ENCODE measurements around the gene SHISAL2A. TPM values are rescaled to one million over a fixed set of nuclear protein-coding genes. Genes with fewer than 3 reads are reported as not detected.

SHISAL2A gene
- total RNA-seq, 1 experiment from 2014 or later, result 0.90 TPM

DNA sequence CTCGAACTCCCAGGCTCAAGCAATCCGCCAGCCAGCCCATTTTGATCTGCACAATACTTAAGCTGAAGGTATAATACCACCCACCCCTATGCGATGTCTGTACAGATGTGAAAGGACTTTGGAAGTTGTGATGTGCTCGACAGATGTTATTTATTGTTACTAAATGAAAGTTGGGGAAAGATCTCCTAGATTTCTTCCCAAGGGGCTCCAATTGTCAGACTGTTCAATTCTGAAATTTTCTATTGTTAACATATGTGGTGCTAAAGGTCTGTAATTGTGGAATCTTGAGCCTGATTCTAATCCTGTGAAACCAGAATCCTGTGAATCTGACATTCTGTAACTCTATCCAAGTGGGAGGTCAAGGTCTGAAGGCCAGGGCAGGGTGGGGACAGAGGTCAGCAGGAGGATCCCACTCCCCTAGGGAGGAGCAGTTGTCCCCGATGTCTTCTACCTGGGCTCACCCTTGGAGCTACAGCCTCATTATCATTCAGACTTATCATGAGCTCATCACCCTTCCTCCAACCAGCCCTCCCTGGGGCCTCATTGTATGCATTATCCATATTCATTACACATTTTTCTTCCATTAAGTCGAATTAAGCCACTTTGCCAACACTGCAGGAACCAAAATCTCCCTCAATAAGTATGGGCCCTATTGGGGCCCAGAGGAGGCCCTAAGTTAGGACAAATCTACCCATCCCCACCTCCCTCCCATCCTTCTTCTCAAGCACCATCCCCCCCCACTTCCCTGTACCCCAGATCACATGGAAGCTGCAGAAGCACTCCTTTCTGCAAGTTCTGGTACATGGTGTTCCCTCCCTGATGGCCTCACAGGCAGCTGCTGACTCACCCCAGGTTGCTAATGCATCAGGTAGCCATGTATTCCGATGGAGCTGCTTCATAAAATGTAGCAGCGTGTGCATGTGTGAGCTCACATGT lies 32.3 kb downstream of the SHISAL2A start:
- WGBS (ENCODE audit: extremely low coverage, insufficient read length, low lambda C conversion rate), result no CpG with 5 or more reads among the region's 8 CpGs
- DNase-seq, result no peak
- no peak overlapping the region for H2AFZ ChIP-seq (ENCODE audit: low read length)

More for the DNA sequence above, 32.3 kb downstream of the SHISAL2A start:
- Histone ChIP-seq H3K79me1 (ENCODE audit: insufficient read depth, low read depth, low read length, poor library complexity, severe bottlenecking) (no peaks in the 10 kb centered on the region), H3K56ac (ENCODE audit: insufficient read length, low read depth, low read length) (no peak overlapping the region), H4K8ac (replicated peaks; ENCODE audit: insufficient read length, low read depth, low read length) (no peak overlapping the region), H2BK120ac (ENCODE audit: low read depth, low read length, poor library complexity, severe bottlenecking) (no peak overlapping the region), H3K23me2 (ENCODE audit: insufficient read length, low read depth, low read length, poor library complexity, severe bottlenecking) (peaks cover 3% of the 10 kb centered on the region), H3T11ph (ENCODE audit: low read length) (no peak overlapping the region), H2BK20ac (ENCODE audit: low read depth, low read length, poor library complexity, severe bottlenecking) (no peak overlapping the region), H2AK5ac (ENCODE audit: insufficient read length, low read length) (no peak overlapping the region), H2BK12ac (ENCODE audit: insufficient read length, low read depth, low read length) (no peak overlapping the region), H3K23ac (ENCODE audit: insufficient read length, low read depth, low read length) (no peak overlapping the region), H3K9ac (ENCODE audit: extremely low read depth, insufficient read length, low read length) (no peak overlapping the region), H3K27ac (ENCODE audit: insufficient read length, low read depth, low read length) (no peak overlapping the region), H3K4me1 (ENCODE audit: insufficient read depth, low read length) (peaks cover 3% of the 10 kb centered on the region; the same call in 1 of the 2 replicates), H3K79me2 (ENCODE audit: insufficient read depth, low read length) (no peaks in the 10 kb centered on the region), H3K4me2 (ENCODE audit: insufficient read depth, insufficient read length, low read length) (no peak overlapping the region), H3K27me3 (ENCODE audit: insufficient read depth, low read length) (no peaks in the 10 kb centered on the region; the same call in 1 of the 2 replicates), H3K18ac (ENCODE audit: insufficient read length, low read depth, low read length) (no peak overlapping the region), H4K20me1 (ENCODE audit: control insufficient read depth, insufficient read depth, insufficient read length) (no peaks in the 10 kb centered on the region), H4K91ac (ENCODE audit: insufficient read length, low read depth, low read length) (no peak overlapping the region), H3K9me3 (ENCODE audit: control insufficient read depth, low read depth, low read length) (no peaks in the 10 kb centered on the region), H3K4ac (ENCODE audit: low read depth, low read length) (no peak overlapping the region), H2BK15ac (ENCODE audit: low read depth, low read length) (no peak overlapping the region), H4K5ac (ENCODE audit: insufficient read length, low read depth, low read length) (no peak overlapping the region), H2BK5ac (ENCODE audit: insufficient read length, low read length) (no peak overlapping the region), H3K14ac (ENCODE audit: insufficient read depth, low read length) (no peak overlapping the region)
- Mint-ChIP-seq H3K27ac (peak overlapping the region in 1 of 3 experiments; percentile 32; a peak in 2 of 7 replicates), H3K4me1 (peaks cover 39 to 50% of the 10 kb centered on the region in 2 experiments), H3K9me3 (no peaks in the 10 kb centered on the region), H3K4me3 (0 out of 5 replicates have a peak overlapping the region, but pooled peaks of 1 of the 2 experiments have one; percentile 34), H3K27me3 (ENCODE audit: low read depth) (no peaks in the 10 kb centered on the region), H3K36me3 (ENCODE audit: insufficient read depth in 1 of 3, low read depth in 3 of 3) (peaks cover 0 to 1% (median 0%) of the 10 kb centered on the region in 3 experiments; a peak in 1 of 7 replicates)
- TF ChIP-seq, protein P1, sequence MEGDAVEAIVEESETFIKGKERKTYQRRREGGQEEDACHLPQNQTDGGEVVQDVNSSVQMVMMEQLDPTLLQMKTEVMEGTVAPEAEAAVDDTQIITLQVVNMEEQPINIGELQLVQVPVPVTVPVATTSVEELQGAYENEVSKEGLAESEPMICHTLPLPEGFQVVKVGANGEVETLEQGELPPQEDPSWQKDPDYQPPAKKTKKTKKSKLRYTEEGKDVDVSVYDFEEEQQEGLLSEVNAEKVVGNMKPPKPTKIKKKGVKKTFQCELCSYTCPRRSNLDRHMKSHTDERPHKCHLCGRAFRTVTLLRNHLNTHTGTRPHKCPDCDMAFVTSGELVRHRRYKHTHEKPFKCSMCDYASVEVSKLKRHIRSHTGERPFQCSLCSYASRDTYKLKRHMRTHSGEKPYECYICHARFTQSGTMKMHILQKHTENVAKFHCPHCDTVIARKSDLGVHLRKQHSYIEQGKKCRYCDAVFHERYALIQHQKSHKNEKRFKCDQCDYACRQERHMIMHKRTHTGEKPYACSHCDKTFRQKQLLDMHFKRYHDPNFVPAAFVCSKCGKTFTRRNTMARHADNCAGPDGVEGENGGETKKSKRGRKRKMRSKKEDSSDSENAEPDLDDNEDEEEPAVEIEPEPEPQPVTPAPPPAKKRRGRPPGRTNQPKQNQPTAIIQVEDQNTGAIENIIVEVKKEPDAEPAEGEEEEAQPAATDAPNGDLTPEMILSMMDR (conservative IDR thresholded peaks at IDR 0.05), result no peak

All from H9 (cell line).